OCI-LY3 (cell line): ENCODE measurements around the gene LIPE.

Experiments used
- EZH2phosphoT487 ChIP-seq: fragments of 200-600 bp; shearing (Covaris generic); IDR thresholded peaks from 2 replicates; pipeline ENCODE4 v1.6.1; 2018; ENCODE audit warnings: antibody characterized with exemption, mixed run types, low read depth
- TF ChIP-seq, protein P1 (sequence below): fragments of 200-600, 300-600 bp; sonication (generic); IDR thresholded peaks from 2 replicates; pipeline ENCODE4 v1.5.1; 2014; ENCODE audit warnings: antibody characterized with exemption, low read length, low read depth

DNA sequence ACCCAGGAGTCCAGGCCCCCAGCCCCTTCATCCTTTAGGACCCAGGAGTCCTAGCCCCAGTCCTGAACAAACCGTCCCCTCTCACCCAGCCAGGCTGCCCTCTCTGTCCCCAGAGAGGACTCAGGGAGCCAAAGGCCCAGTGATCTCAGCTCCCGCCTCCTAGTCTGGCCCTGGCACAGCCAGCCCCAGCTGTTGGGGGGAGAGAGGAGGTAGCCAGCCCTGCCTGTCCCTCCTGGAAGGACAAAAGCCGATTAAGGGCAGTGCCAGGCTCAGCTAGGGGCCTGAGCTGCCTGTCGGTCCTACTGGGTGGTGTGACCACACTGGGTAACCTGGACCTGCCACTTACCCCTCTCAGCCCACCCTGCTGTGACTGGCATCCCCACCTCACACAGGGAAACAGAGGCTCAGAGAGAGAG is 14.5 kb downstream of the LIPE start:
- TF ChIP-seq, protein P1, sequence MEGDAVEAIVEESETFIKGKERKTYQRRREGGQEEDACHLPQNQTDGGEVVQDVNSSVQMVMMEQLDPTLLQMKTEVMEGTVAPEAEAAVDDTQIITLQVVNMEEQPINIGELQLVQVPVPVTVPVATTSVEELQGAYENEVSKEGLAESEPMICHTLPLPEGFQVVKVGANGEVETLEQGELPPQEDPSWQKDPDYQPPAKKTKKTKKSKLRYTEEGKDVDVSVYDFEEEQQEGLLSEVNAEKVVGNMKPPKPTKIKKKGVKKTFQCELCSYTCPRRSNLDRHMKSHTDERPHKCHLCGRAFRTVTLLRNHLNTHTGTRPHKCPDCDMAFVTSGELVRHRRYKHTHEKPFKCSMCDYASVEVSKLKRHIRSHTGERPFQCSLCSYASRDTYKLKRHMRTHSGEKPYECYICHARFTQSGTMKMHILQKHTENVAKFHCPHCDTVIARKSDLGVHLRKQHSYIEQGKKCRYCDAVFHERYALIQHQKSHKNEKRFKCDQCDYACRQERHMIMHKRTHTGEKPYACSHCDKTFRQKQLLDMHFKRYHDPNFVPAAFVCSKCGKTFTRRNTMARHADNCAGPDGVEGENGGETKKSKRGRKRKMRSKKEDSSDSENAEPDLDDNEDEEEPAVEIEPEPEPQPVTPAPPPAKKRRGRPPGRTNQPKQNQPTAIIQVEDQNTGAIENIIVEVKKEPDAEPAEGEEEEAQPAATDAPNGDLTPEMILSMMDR: no peak
- no peak for TF ChIP-seq EZH2phosphoT487
